HG03469 (cell line): ENCODE results near the gene SSH3.

Source experiments
- ATAC-seq: cut with Tn5 transposase; IDR thresholded peaks from one replicate; pipeline ENCODE4 v1.9.1; 2021; ENCODE audit warnings: mild to moderate bottlenecking, moderate library complexity, moderate number of reproducible peaks; ENCODE audit not compliant: unreplicated experiment

Gene SSH3

DNA sequence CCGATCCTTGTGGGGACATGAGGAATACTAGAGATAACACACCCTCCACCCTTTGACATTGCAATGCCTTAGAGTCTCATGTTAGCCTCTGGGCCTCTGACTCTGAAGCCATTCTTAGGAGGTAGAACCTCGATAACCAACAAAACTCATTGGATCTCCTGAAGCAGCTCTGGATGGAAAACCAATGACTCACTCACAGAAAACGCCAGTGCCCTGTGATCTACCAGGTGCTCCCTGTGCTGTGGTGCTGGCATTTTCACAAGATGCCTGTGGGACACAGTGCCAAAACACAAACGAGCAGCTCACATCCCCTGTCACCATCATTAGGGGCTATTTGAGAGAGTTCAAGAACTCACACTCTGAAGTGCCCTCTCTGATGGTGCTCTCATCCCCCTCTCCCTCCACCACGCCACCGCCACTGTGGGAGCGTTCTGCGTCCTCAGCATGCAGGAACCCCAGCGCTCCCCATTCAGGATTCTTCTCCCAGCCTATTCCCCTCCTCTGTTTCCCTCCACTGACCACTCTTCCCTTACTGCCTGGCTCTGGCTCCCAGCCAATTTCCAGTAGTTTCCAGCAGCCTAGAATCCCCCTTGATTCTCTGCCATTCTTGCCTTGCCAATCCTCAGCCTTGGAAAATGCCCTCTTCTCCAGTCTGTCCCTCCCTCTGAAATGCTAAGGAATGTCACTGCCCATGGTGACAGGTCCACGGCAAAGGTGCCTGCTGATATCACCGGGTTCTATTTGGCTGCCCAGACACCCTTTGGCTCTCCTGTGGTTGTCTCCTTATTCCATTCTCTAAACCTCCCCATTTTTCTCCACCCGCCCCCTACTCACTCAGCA is 54.7 kb downstream of the SSH3 start:
- ATAC-seq: no peak
